Fibroblast of mammary gland (primary cell): ENCODE data around the gene SLC8A1.

Source experiments
- DNase-seq: peaks from one replicate; pipeline ENCODE4 v3.0.0-alpha.2; 2010; ENCODE audit warnings: low read depth
- H3K4me3 ChIP-seq: 2 replicates; pipeline ENCODE4 v1.5.1; 2011; ENCODE audit warnings: low read depth, mild to moderate bottlenecking, low read length, moderate library complexity; ENCODE audit not compliant: control insufficient read depth
- TF ChIP-seq, protein P1 (sequence below): conservative IDR thresholded peaks from 2 replicates; pipeline ENCODE4 v1.5.1; 2011; ENCODE audit warnings: low read depth, low read length, inconsistent platforms; ENCODE audit not compliant: control insufficient read depth, insufficient read depth

SLC8A1 gene

DNA sequence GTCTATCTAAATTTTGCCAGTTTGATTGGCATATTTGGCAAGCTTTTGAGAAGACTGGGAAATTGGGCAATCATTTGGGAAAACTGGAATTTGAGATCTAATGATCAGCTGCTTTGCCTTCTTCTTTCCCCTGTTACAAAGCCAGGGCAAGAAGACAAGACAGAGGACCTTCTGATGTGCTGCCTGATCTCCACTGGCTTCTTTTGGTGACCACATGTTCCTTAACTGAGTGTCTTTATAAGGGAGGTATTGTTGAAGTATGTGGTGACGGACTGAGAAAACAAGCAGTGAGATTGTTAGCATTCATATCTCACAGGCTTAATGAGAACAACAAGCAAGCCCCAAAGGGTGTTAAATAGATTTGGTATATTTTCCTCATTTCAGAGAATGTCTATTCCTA lies 175.8 kb downstream of the SLC8A1 start:
- H3K4me3 ChIP-seq: no peak overlapping the region
- no peak for DNase-seq
- TF ChIP-seq, protein P1, sequence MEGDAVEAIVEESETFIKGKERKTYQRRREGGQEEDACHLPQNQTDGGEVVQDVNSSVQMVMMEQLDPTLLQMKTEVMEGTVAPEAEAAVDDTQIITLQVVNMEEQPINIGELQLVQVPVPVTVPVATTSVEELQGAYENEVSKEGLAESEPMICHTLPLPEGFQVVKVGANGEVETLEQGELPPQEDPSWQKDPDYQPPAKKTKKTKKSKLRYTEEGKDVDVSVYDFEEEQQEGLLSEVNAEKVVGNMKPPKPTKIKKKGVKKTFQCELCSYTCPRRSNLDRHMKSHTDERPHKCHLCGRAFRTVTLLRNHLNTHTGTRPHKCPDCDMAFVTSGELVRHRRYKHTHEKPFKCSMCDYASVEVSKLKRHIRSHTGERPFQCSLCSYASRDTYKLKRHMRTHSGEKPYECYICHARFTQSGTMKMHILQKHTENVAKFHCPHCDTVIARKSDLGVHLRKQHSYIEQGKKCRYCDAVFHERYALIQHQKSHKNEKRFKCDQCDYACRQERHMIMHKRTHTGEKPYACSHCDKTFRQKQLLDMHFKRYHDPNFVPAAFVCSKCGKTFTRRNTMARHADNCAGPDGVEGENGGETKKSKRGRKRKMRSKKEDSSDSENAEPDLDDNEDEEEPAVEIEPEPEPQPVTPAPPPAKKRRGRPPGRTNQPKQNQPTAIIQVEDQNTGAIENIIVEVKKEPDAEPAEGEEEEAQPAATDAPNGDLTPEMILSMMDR: no peak

DNA sequence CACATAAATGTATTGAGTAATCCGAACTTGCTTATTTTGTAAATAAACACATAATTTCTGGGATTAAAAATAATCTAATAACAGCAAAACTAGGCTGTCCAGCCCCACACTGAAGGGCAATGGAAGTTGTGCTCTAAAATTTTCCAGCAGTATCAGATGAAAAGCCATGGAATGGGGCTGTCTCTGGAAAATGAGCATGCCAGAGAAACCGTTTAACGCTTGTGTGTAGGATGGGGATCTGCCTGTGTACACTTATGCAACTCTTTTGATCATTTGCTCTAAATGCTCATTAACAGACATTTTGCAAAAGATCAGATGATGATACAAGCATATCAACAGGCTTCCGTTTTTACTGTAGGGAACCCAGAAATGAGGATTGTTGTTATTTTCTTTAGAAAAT lies 177.6 kb downstream of the SLC8A1 start:
- no peak overlapping the region for H3K4me3 ChIP-seq
- no peak for DNase-seq
- TF ChIP-seq, protein P1: no peak

DNA sequence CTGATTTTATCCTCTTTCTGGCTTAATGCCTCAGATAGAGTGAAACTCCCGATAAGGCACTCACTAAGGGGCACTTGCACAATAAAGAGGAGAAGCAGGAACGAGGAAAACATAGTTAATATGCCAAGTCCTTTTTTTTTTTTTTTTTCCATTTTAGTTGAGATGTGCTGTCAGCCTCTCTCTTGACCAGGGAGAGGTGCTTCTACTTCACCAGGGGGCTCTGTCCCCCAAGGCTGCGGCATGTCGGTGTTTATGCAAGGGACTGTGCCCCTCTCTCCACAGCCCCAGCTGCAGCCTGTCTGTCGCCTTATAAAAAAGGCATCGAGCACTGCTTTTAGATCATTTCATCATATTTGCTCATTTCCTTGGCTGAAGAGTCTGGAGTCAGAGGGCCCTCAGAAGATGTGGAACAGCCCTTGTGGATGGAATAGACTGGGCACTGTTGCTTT lies 178.1 kb downstream of the SLC8A1 start:
- TF ChIP-seq, protein P1: no peak
- DNase-seq: no peak
- H3K4me3 ChIP-seq: no peak overlapping the region

DNA sequence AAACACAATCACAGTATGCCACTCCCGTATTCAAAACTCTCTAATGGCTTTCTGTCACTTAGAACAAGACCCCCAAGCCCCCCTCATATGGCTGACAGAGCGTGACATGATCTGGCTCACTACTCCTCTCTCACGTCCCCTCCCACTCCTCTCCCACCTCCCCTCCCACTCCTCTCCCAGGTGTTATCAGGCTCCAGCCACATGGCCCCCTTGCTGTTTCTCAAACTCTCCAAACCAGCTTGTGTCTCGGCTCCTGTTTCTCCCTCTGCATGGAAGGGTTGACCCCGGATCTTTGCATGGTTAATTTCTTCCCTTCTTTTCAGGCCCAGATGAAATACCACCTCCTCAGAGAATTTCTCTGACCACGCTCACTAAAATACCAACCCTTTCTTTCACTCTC lies 180.8 kb downstream of the SLC8A1 start:
- no peak for DNase-seq
- no peak overlapping the region for H3K4me3 ChIP-seq
- TF ChIP-seq, protein P1: no peak

DNA sequence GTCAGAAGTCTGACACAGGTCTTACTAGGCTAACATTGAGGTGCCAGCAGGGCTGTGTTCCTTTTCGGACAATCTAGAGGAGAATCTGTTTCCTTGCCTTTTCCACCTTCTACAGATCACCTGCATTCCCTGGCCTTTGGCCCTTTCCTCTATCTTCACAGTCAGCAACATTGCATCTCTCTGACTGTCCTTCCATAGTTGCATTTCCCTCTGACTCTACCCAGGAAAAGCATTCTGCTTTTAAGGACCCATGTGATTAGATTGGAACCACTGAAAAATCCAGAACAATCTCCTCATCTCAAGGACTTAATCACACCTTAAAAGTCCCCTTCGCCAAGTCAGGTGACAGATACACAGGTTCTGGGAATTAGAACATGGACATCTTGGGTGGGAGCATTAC lies 181.5 kb downstream of the SLC8A1 start:
- no peak overlapping the region for H3K4me3 ChIP-seq
- TF ChIP-seq, protein P1: no peak
- no peak for DNase-seq

DNA sequence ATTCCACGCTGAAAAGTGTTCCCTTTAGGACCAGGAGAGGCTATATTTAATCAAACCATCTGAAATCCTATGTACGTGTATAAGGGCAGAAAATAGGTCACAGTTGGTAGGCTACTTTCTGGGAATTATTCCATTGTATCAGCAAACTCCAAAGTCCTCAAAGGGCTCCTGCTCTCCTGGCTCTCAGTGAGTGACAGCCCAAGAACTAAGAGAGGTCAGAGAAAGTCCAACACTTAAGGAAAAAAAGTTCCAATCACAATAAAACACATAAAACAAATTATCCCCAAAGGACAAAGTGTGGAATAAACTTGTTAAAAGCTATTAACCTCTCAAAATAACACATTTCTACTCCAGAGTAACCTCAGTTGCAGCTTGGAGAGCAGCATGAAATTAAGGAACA lies 183.3 kb downstream of the SLC8A1 start:
- DNase-seq: no peak
- TF ChIP-seq, protein P1: no peak
- no peak overlapping the region for H3K4me3 ChIP-seq

DNA sequence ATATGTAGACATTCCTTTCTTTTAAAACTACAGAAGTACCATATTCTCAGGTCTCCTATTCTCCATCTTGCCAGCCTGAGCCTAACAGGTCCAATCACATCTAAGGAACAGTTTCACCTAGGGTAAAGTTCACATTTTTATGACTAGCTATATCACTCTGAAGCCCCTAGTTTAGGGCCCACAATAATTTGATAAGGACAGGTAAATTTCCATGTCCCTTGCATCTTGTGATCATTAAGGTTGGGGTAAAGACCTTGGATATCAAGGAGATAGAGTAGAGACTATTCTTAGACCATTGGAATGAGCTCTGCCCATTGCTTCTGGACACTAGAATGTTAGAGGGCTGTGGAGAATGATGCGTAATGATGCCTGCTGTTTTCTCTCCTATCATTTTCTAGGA lies 185.7 kb downstream of the SLC8A1 start:
- TF ChIP-seq, protein P1: no peak
- DNase-seq: no peak
- no peak overlapping the region for H3K4me3 ChIP-seq
